GM12878 (cell line): Measurements from ENCODE around the gene LRP8. TPM values are rescaled to one million over a fixed set of nuclear protein-coding genes. Genes with fewer than 3 reads are reported as not detected.

Experiments
- ATAC-seq: fragments of 200-7000 bp; cut with Tn5 transposase; 3 replicates; pipeline ENCODE4 v1.9.1; 2020; ENCODE audit warnings: mild to moderate bottlenecking, moderate library complexity
- BruUV-seq: library from RNA; stranded (reverse); fragments of 400-500 nt; replicated peaks from 2 replicates; lab custom pipeline; 2021; lab: Mats Ljungman, UMichigan
- CTCF ChIA-PET: fragments of 300-600 bp; sonication (Branson Sonifier 250); formaldehyde crosslinking; extraction: SDS; loops from one replicate; lab custom pipeline; 2021; ENCODE audit warnings: inconsistent platforms; lab: Yijun Ruan, JAX
- POLR2A ChIA-PET: fragments of 350-600 bp; formaldehyde crosslinking; extraction: SDS; loops from one replicate; lab custom pipeline; 2021; ENCODE audit warnings: inconsistent platforms; lab: Charles Lee
- RAD21 ChIA-PET: fragments of 300-600 bp; sonication (Branson Sonifier 250); formaldehyde crosslinking; loops from one replicate; lab custom pipeline; 2023; ENCODE audit warnings: antibody characterized with exemption; ENCODE audit not compliant: unreplicated experiment; lab: Charles Lee
- SMC1A ChIA-PET: fragments of 300-600 bp; sonication (Branson Sonifier 250); formaldehyde crosslinking; loops from one replicate; lab custom pipeline; 2023; ENCODE audit not compliant: unreplicated experiment, uncharacterized antibody; lab: Charles Lee
- DNase-seq: peaks from one replicate; pipeline ENCODE4 v3.0.0-alpha.2; 2011; ENCODE audit warnings: low read depth, low spot score
- FAIRE-seq: peaks from 3 replicates; lab custom pipeline; 2011; peaks lifted over from hg19 to GRCh38; lab: Jason Lieb, UNC
- H2AFZ ChIP-seq: 2 replicates; pipeline ENCODE4 v1.6.0; 2011; ENCODE audit warnings: low read depth, low read length, control low read depth; ENCODE audit not compliant: control insufficient read depth
- H3K27ac ChIP-seq: 2 replicates; pipeline ENCODE4 v1.5.1; 2011; ENCODE audit warnings: control low read depth; ENCODE audit not compliant: control insufficient read depth, insufficient read depth
- H3K27me3 ChIP-seq, 2 experiments: replicated peaks in 1 of 2; 2 replicates each; pipeline versions ENCODE4 v1.6.0 to v1.6.1; 2011; ENCODE audit warnings: low read length in 1 of 2; ENCODE audit not compliant: control insufficient read depth in 2 of 2, insufficient read depth in 2 of 2
- H3K36me3 ChIP-seq, 2 experiments: 2 replicates each; pipeline ENCODE4 v1.5.1; 2011; ENCODE audit warnings: low read length in 1 of 2; ENCODE audit not compliant: control insufficient read depth in 2 of 2, insufficient read depth in 2 of 2
- H3K4me1 ChIP-seq: 2 replicates; pipeline ENCODE4 v1.6.1; 2011; ENCODE audit warnings: mild to moderate bottlenecking, low read length, moderate library complexity, mixed read lengths; ENCODE audit not compliant: control insufficient read depth, insufficient read depth
- H3K4me2 ChIP-seq: 2 replicates; pipeline ENCODE4 v1.6.0; 2011; ENCODE audit warnings: control low read depth; ENCODE audit not compliant: control insufficient read depth, insufficient read depth
- H3K4me3 ChIP-seq: fragments of 200-600 bp; sonication (generic); 2 replicates; pipeline ENCODE4 v1.5.1; 2016
- H3K79me2 ChIP-seq: 2 replicates; pipeline ENCODE4 v1.6.0; 2011; ENCODE audit warnings: low read length; ENCODE audit not compliant: control insufficient read depth, insufficient read depth
- H3K9ac ChIP-seq: 2 replicates; pipeline ENCODE4 v1.8.0; 2011; ENCODE audit warnings: low read length, control low read depth, mixed read lengths; ENCODE audit not compliant: control insufficient read depth, insufficient read depth
- H3K9me3 ChIP-seq: replicated peaks from 3 replicates; pipeline ENCODE4 v1.5.1; 2011; ENCODE audit warnings: mild to moderate bottlenecking, low read length; ENCODE audit not compliant: control insufficient read depth, insufficient read depth
- H4K20me1 ChIP-seq: 2 replicates; pipeline ENCODE4 v1.6.0; 2011; ENCODE audit not compliant: control insufficient read depth, insufficient read depth
- ASH2L ChIP-seq: fragments of 300-600, 200-600 bp; sonication (generic); IDR thresholded peaks from 2 replicates; pipeline ENCODE4 v1.6.1; 2017; ENCODE audit warnings: low read depth, mild to moderate bottlenecking, borderline replicate concordance
- CEBPB ChIP-seq, 2 experiments: fragments of 150-350 bp in 1 of 2; IDR thresholded peaks; 2 replicates each; pipeline ENCODE4 v1.6.1; 2012 to 2014; ENCODE audit warnings: low read depth in 2 of 2, low read length in 2 of 2, borderline replicate concordance in 1 of 2, inconsistent platforms in 1 of 2
- CHD2 ChIP-seq: IDR thresholded peaks from 2 replicates; pipeline ENCODE4 v1.6.1; 2011; ENCODE audit warnings: low read depth, low read length, improper control_type of control experiment, borderline replicate concordance
- CREM ChIP-seq: IDR thresholded peaks from 2 replicates; pipeline ENCODE4 v1.6.1; 2014; ENCODE audit warnings: antibody characterized with exemption, low read depth
- MEF2B ChIP-seq: fragments of 450-650 bp; IDR thresholded peaks from 2 replicates; pipeline ENCODE4 v1.6.1; 2018; ENCODE audit warnings: mild to moderate bottlenecking, moderate library complexity; ENCODE audit not compliant: partially characterized antibody, poor library complexity, severe bottlenecking
- MYB ChIP-seq: fragments of 150-350 bp; IDR thresholded peaks from 2 replicates; pipeline ENCODE4 v1.6.1; 2014; ENCODE audit warnings: mild to moderate bottlenecking, low read depth, low read length, borderline replicate concordance
- MYC ChIP-seq: IDR thresholded peaks from 2 replicates; pipeline ENCODE4 v1.6.1; 2011; ENCODE audit warnings: mild to moderate bottlenecking, low read length, moderate library complexity, inconsistent platforms; ENCODE audit not compliant: insufficient read depth, insufficient replicate concordance, insufficient read length, severe bottlenecking
- POLR2AphosphoS2 ChIP-seq: IDR thresholded peaks from 2 replicates; pipeline ENCODE4 v1.6.1; 2011; ENCODE audit warnings: low read depth, mild to moderate bottlenecking, low read length, improper control_type of control experiment, moderate library complexity
- RELA ChIP-seq: fragments of 450-650 bp; IDR thresholded peaks from 2 replicates; pipeline ENCODE4 v1.8.0; 2014; ENCODE audit warnings: borderline replicate concordance; ENCODE audit not compliant: partially characterized antibody
- WGBS: methylation state at CpG from one replicate; pipeline ENCODE4 v1.1.6; 2016; ENCODE audit warnings: low lambda C conversion rate; ENCODE audit not compliant: insufficient replicate concordance, insufficient coverage; ENCODE audit errors: missing lambda C conversion rate; 5-methylcytosine and 5-hydroxymethylcytosine counted together
- in situ Hi-C: fragments of 300-500 bp; cut with MboI; formaldehyde crosslinking; loops from 9 replicates; pipeline ENCODE4 v1.14.3; 2018; ENCODE audit warnings: mixed read lengths
- intact Hi-C: fragments of 100-400 bp; cut with micrococcal nuclease; formaldehyde crosslinking; loops from one replicate; pipeline ENCODE4 v1.14.2; 2022; ENCODE audit not compliant: unreplicated experiment
- polyA plus RNA-seq, 11 experiments: library from polyadenylated mRNA; depleted of rRNA in 4 of 11; unstranded in 6 of 11; stranded (reverse) in 5 of 11; fragments of >200 nt; fragmentation: Nextera tagmentation in 4 of 11; fragmentation: Illumina TruSeq in 1 of 11; extraction: Ambion mirVana in 4 of 11; extraction: Trizol in 1 of 11; gene quantifications; 1 replicate in 1 of 11; 2 replicates in 10 of 11; pipeline versions ENCODE4 v1.2.1 to v1.2.3, GENCODE V29; 2011 to 2016; ENCODE audit warnings: inconsistent platforms in 2 of 11, missing spikeins in 2 of 11, low read depth in 1 of 11
- total RNA-seq, 4 experiments: library from RNA; depleted of rRNA in 3 of 4; stranded (reverse); fragments of >200 nt in 3 of 4; fragmentation: Illumina TruSeq in 1 of 4; extraction: Trizol in 1 of 4; gene quantifications; 2 replicates each; pipeline versions ENCODE4 v1.2.1 to v1.2.3, GENCODE V29; 2013 to 2021
- TF ChIP-seq, protein P1 (sequence below): fragments of 450-650 bp; IDR thresholded peaks from 2 replicates; pipeline ENCODE4 v1.6.1; 2017; ENCODE audit warnings: low read depth, mild to moderate bottlenecking, moderate library complexity
- TF ChIP-seq, protein P2 (sequence below): fragments of 450-650 bp; IDR thresholded peaks from 2 replicates; pipeline ENCODE4 v1.6.1; 2017; ENCODE audit warnings: borderline replicate concordance

The LRP8 gene
- total and polyA plus RNA-seq, 10 of the 15 experiments (the other 5 are each of a cell fraction or from before 2014, with no cell fraction given): 2.8 to 40.5 (median 22.3) TPM

DNA sequence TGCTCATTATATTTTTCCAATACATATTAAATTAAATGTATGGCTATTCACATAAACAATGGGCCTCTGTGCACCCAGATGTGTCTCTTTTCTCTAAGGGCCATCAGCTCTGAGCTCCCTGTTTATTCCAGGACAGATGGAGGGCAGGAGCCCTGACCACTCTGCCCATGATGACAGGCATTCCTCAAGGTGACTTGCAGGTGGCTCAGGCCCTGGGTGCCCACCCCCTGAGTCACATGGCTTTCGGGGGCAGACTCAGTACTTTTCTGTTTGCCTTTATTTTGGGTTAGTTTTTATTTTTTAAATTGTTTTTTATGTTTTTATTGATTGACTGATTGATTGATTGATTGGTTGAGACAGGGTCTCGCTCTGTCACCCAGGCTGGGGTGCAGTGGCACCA, 6.4 kb upstream of the LRP8 start:
- RAD21 ChIA-PET: interaction anchor here (1.2 to 1.6 kb wide), 3 partner anchors 8 to 59 kb away, joined by 3 to 4 read pairs (median 3); no protein-coding TSS in a partner anchor
- no TSS peak for BruUV-seq
- no peak overlapping the region; the same call in 1 of the 2 replicates for H3K9ac ChIP-seq
- no peaks in the 10 kb centered on the region for H3K9me3 ChIP-seq
- peaks cover 5% of the 10 kb centered on the region; the same call in 1 of the 2 replicates for H3K4me1 ChIP-seq
- H4K20me1 ChIP-seq: no peaks in the 10 kb centered on the region
- no peak overlapping the region for H2AFZ ChIP-seq
- SMC1A ChIA-PET: interaction anchor here (1.0 to 1.4 kb wide), 3 partner anchors 42 to 98 kb away, joined by 3 to 4 read pairs (median 4); no protein-coding TSS in a partner anchor
- ATAC-seq (no peak), DNase-seq (no peak), FAIRE-seq (no peak)
- H3K27me3 ChIP-seq: no peaks in the 10 kb centered on the region
- H3K4me2 ChIP-seq: no peak overlapping the region
- POLR2A ChIA-PET: interaction anchor here (0.9 kb wide), 1 partner anchor 13 kb away, joined by 3 read pairs; no protein-coding TSS in a partner anchor
- intact Hi-C loops: no loop called here
- TF ChIP-seq, protein P1, sequence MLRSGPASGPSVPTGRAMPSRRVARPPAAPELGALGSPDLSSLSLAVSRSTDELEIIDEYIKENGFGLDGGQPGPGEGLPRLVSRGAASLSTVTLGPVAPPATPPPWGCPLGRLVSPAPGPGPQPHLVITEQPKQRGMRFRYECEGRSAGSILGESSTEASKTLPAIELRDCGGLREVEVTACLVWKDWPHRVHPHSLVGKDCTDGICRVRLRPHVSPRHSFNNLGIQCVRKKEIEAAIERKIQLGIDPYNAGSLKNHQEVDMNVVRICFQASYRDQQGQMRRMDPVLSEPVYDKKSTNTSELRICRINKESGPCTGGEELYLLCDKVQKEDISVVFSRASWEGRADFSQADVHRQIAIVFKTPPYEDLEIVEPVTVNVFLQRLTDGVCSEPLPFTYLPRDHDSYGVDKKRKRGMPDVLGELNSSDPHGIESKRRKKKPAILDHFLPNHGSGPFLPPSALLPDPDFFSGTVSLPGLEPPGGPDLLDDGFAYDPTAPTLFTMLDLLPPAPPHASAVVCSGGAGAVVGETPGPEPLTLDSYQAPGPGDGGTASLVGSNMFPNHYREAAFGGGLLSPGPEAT: no peak
- TF ChIP-seq MEF2B (no peak), CEBPB (IDR thresholded peaks at IDR 0.05; ENCODE audit: borderline replicate concordance in 1 of 2, low read depth in 2 of 2, low read length in 2 of 2) (no peak), CHD2 (no peak), RELA (no peak), CREM (no peak), MYC (no peak), POLR2AphosphoS2 (no peak), ASH2L (no peak), MYB (no peak)
- TF ChIP-seq, protein P2, sequence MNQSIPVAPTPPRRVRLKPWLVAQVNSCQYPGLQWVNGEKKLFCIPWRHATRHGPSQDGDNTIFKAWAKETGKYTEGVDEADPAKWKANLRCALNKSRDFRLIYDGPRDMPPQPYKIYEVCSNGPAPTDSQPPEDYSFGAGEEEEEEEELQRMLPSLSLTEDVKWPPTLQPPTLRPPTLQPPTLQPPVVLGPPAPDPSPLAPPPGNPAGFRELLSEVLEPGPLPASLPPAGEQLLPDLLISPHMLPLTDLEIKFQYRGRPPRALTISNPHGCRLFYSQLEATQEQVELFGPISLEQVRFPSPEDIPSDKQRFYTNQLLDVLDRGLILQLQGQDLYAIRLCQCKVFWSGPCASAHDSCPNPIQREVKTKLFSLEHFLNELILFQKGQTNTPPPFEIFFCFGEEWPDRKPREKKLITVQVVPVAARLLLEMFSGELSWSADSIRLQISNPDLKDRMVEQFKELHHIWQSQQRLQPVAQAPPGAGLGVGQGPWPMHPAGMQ: no peak
- no peaks in the 10 kb centered on the region for H3K36me3 ChIP-seq
- in situ Hi-C loops: no loop called here
- no peak overlapping the region; the same call in 1 of the 2 replicates for H3K27ac ChIP-seq
- CTCF ChIA-PET: interaction anchor here (1.0 to 1.8 kb wide), 2 partner anchors 56 to 59 kb away, joined by 3 to 7 read pairs; no protein-coding TSS in a partner anchor
- no peaks in the 10 kb centered on the region for H3K79me2 ChIP-seq
- 66% methylated on average over 2 of the region's 2 CpGs for WGBS
- no peak overlapping the region for H3K4me3 ChIP-seq
